BE2C (cell line): Measurements from ENCODE around the gene DENND4B.

Source experiments
- DNase-seq: peaks from one replicate; pipeline ENCODE4 v3.0.0-alpha.2; 2020
- H3K27me3 ChIP-seq: fragments of 250-450 bp; sonication (Bioruptor Pico); 2 replicates; pipeline ENCODE4 v1.5.1; 2020; ENCODE audit warnings: mild to moderate bottlenecking
- H3K36me3 ChIP-seq: fragments of 250-450 bp; sonication (Bioruptor Pico); 2 replicates; pipeline ENCODE4 v1.5.1; 2020; ENCODE audit warnings: mild to moderate bottlenecking
- H3K4me1 ChIP-seq: fragments of 250-450 bp; sonication (Bioruptor Pico); 2 replicates; pipeline ENCODE4 v1.5.1; 2020
- H3K4me3 ChIP-seq: 2 replicates; pipeline ENCODE4 v1.5.1; 2011; ENCODE audit warnings: low read depth, low read length
- H3K9me3 ChIP-seq: fragments of 250-450 bp; sonication (Bioruptor Pico); 2 replicates; pipeline ENCODE4 v1.5.1; 2020
- TF ChIP-seq, protein P1 (sequence below): IDR thresholded peaks from 2 replicates; pipeline ENCODE4 v1.5.1; 2012; ENCODE audit warnings: mild to moderate bottlenecking, low read depth, low read length

DENND4B gene

DNA sequence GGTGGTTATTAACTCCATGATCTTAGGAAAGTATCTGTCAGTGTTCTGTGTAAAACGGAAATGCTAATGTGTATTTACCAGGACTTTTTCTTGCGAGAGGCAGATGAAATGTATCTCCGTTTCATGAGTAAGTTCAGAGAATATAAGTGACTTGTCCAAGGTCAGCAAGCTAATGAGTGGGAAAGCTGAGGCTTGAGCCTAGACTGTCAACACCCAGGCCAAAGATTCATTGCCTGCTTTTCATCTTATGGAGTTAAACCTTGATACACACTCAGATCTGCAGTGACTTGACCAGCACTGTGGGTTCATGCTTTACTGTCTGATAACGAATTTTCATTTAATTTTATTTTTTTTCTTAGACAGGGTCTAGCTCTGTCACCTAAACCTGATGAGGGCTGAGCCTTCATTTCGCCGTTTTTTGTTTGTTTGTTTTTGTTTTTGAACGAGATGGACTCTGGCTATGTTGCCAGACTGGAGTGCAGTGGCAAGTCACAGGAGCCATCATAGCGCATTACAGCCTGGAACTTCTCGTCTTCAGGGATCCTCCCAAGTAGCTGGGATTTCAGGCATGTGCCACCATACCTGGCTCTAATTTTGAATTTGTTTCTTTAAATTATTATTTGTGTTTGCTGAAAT, 31.9 kb upstream of the DENND4B start:
- Histone ChIP-seq H3K4me1 (no peaks in the 10 kb centered on the region), H3K4me3 (peak overlapping the region; percentile 94), H3K36me3 (peaks cover 25% of the 10 kb centered on the region), H3K9me3 (no peaks in the 10 kb centered on the region), H3K27me3 (no peaks in the 10 kb centered on the region)
- no peak for DNase-seq
- TF ChIP-seq, protein P1, sequence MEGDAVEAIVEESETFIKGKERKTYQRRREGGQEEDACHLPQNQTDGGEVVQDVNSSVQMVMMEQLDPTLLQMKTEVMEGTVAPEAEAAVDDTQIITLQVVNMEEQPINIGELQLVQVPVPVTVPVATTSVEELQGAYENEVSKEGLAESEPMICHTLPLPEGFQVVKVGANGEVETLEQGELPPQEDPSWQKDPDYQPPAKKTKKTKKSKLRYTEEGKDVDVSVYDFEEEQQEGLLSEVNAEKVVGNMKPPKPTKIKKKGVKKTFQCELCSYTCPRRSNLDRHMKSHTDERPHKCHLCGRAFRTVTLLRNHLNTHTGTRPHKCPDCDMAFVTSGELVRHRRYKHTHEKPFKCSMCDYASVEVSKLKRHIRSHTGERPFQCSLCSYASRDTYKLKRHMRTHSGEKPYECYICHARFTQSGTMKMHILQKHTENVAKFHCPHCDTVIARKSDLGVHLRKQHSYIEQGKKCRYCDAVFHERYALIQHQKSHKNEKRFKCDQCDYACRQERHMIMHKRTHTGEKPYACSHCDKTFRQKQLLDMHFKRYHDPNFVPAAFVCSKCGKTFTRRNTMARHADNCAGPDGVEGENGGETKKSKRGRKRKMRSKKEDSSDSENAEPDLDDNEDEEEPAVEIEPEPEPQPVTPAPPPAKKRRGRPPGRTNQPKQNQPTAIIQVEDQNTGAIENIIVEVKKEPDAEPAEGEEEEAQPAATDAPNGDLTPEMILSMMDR = no peak

DNA sequence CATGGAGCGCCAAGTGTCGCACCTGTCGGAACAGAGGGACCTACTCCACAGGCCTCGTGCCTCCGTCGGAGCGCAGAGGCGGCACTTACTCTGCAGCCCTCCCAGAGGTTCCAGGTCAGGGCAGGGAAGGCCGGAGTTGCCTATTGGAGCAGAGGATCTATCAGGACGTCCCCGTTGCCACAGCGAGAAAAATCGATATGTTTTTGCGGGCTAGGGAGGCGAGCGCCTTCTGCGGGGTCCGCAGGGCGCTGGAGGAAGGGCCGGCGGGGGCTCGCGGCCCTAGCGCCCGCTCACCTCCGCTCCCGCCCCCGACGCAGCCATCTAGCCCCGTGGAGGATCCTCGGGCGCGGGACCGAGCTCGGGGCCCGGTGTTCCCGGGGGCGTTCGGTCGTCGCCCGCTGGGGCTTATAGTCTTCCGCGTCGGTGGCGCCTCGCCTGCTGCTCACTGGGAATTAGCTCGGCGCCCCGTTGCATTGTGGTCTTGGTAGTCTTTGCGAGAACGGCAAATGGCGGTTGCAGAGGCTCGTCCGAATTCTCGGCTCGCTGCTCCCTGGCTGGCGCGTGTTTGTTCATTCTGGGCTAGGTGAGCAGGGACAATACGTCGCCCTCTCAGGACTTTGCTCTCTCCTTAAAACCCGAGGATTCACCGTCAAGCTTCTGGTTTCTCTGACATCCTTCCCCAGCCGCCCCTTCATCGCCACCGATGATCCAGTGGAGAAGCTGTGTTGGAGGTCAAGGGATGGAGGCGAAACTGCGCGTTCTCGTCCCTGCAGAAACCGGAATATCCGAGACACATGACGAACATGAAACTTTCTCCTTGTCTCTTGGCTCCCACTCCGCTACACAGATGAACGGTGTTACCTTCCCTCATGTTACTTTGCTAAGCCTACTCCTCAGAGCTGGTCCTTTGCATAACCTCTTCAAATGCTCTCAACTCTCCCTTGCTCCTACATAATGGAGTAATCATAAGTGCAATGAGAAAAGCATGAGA, 31.0 kb upstream of the DENND4B start, which contains the start of gene JTB:
JTB (minus strand) TSS at position 425 of the 991 bp plus-strand sequence; CDS start at position 3, 422 bp downstream.
- Histone ChIP-seq H3K4me3 (peak within 1 kb of the TSS; percentile 94), H3K36me3 (peaks cover 25% of the 10 kb centered on the region), H3K9me3 (no peaks in the 10 kb centered on the region), H3K4me1 (no peaks in the 10 kb centered on the region), H3K27me3 (no peaks in the 10 kb centered on the region)
- DNase-seq = peak; percentile 89
- TF ChIP-seq, protein P1 = no peak

DNA sequence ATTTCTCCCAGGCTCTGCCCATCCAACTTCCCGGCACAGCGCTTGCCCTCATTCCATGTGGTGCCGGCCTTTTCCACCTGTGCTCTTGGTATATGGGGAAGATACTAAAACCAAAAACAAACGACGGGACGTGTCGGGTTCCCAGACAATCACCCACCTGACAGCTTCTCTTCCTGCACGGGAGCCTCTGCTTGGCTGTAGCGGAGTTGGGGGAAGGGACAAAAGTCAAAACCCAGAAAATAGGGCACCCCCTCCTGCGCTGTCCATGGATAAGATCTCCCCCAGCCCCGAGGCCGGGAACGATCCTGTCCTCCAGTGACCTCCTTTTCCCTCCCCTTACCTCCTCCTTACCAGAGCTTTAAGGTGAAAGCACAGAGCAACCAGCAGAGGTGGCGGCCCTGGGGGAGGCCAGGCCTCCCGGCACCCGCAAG, 30.3 kb upstream of the DENND4B start:
- TF ChIP-seq, protein P1 = no peak
- H3K9me3 ChIP-seq = no peaks in the 10 kb centered on the region
- DNase-seq = no peak
- peaks cover 25% of the 10 kb centered on the region for H3K36me3 ChIP-seq
- H3K4me3 ChIP-seq = peak overlapping the region; percentile 94
- no peaks in the 10 kb centered on the region for H3K4me1 ChIP-seq
- no peaks in the 10 kb centered on the region for H3K27me3 ChIP-seq

DNA sequence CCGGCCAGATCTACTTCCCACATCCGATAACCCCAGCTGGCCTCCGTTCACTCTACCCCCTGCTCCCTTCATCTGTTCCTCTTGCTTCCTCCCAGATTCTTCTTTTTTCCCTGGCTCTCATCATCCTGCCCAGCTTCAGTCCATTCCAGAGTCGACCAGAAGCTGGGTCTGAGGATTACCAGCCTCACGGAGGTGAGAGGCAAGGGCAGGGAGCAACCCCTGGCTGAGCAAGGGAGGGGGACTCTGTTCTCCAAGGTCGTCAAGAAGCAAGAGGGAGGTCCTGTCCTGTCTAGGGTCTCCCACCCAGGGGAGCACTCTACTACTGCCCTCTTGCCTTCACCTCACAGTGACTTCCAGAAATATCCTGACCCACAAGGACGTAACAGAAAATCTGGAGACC, 27.0 kb upstream of the DENND4B start:
- no peaks in the 10 kb centered on the region for H3K4me1 ChIP-seq
- H3K27me3 ChIP-seq = no peaks in the 10 kb centered on the region
- H3K4me3 ChIP-seq = no peak overlapping the region
- H3K9me3 ChIP-seq = no peaks in the 10 kb centered on the region
- TF ChIP-seq, protein P1 = no peak
- DNase-seq = no peak
- H3K36me3 ChIP-seq = peaks cover 25% of the 10 kb centered on the region

DNA sequence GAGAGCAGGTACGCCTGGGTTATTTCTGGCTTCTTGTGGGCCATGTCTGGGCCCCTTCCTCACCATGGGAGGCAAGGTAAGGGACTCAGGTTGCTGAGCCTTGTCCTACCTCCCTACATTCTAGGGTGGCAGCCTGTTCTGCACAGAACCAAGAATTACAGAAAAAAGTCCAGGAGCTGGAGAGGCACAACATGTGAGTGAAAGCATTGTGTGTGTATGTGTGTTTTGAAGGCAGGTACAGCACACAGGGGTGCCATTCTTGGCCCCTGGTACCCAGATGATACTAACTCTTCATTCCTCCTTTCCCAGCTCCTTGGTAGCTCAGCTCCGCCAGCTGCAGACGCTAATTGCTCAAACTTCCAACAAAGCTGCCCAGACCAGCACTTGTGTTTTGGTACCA, 26.6 kb upstream of the DENND4B start:
- TF ChIP-seq, protein P1 = no peak
- H3K4me3 ChIP-seq = no peak overlapping the region
- H3K36me3 ChIP-seq = peaks cover 25% of the 10 kb centered on the region
- H3K27me3 ChIP-seq = no peaks in the 10 kb centered on the region
- H3K9me3 ChIP-seq = no peaks in the 10 kb centered on the region
- H3K4me1 ChIP-seq = no peaks in the 10 kb centered on the region
- DNase-seq = no peak
